CD8-positive, alpha-beta memory T cell (primary cell): ENCODE results near the gene SPINDOC. TPM values are rescaled to one million over a fixed set of nuclear protein-coding genes. Genes with fewer than 3 reads are reported as not detected.

Experiments
- CTCF ChIA-PET: fragments of 350-600 bp; sonication (Branson Sonifier 250); formaldehyde crosslinking; loops from one replicate; lab custom pipeline; 2021; ENCODE audit warnings: antibody characterized with exemption; lab: Charles Lee
- POLR2A ChIA-PET: fragments of 350-600 bp; sonication (Branson Sonifier 250); formaldehyde crosslinking; loops from one replicate; lab custom pipeline; 2021; ENCODE audit warnings: antibody characterized with exemption; lab: Charles Lee
- DNase-seq, 5 donors: peaks; one replicate each; pipeline versions ENCODE4 v3.0.0 to v3.0.0-alpha.2; 2020 to 2022; ENCODE audit warnings: mixed read lengths in 1 of 5
- H3K27ac ChIP-seq: one replicate; pipeline ENCODE4 v1.7.0; 2013; ENCODE audit warnings: low read depth, mild to moderate bottlenecking, low read length, moderate library complexity
- H3K27me3 ChIP-seq: 2 replicates; pipeline ENCODE4 v1.7.0; 2013; ENCODE audit warnings: low read length, mild to moderate bottlenecking; ENCODE audit not compliant: insufficient read depth, poor library complexity, severe bottlenecking
- H3K36me3 ChIP-seq: 2 replicates; pipeline ENCODE4 v1.7.0; 2013; ENCODE audit warnings: mild to moderate bottlenecking, low read length, moderate library complexity; ENCODE audit not compliant: insufficient read depth
- H3K4me1 ChIP-seq: 2 replicates; pipeline ENCODE4 v1.7.0; 2013; ENCODE audit warnings: mild to moderate bottlenecking, low read length, moderate library complexity; ENCODE audit not compliant: insufficient read depth
- H3K4me3 ChIP-seq: 2 replicates; pipeline ENCODE4 v1.7.0; 2013; ENCODE audit warnings: mild to moderate bottlenecking, low read length
- H3K9me3 ChIP-seq: 2 replicates; pipeline ENCODE4 v1.7.0; 2013; ENCODE audit warnings: mild to moderate bottlenecking, low read length
- H3K27ac Mint-ChIP-seq, 8 donors: one replicate each; pipeline ENCODE4 v1.8.0; 2020 to 2021; ENCODE audit warnings: mixed read lengths in 8 of 8, mild to moderate bottlenecking in 6 of 8, inconsistent platforms in 3 of 8, moderate library complexity in 3 of 8
- H3K27me3 Mint-ChIP-seq, 2 donors: one replicate each; pipeline ENCODE4 v1.8.0; 2020 to 2021; ENCODE audit warnings: mixed read lengths in 2 of 2, mild to moderate bottlenecking in 1 of 2, moderate library complexity in 1 of 2
- H3K36me3 Mint-ChIP-seq, 3 donors: one replicate each; pipeline ENCODE4 v1.8.0; 2020 to 2021; ENCODE audit warnings: mixed read lengths in 3 of 3, inconsistent platforms in 1 of 3, mild to moderate bottlenecking in 1 of 3
- H3K4me1 Mint-ChIP-seq, 3 donors: one replicate each; pipeline ENCODE4 v1.8.0; 2020 to 2021; ENCODE audit warnings: mixed read lengths in 3 of 3, inconsistent platforms in 1 of 3, mild to moderate bottlenecking in 1 of 3
- H3K4me3 Mint-ChIP-seq, 7 donors: one replicate each; pipeline ENCODE4 v1.8.0; 2020 to 2021; ENCODE audit warnings: mixed read lengths in 7 of 7, mild to moderate bottlenecking in 6 of 7, moderate library complexity in 4 of 7, inconsistent platforms in 2 of 7
- H3K9me3 Mint-ChIP-seq, 5 donors: one replicate each; pipeline ENCODE4 v1.8.0; 2020 to 2022; ENCODE audit warnings: mixed read lengths in 5 of 5, mild to moderate bottlenecking in 3 of 5, moderate library complexity in 2 of 5, inconsistent platforms in 1 of 5
- polyA plus RNA-seq: library from polyadenylated mRNA; unstranded; fragments of 300-500 nt; fragmentation: Illumina TruSeq; gene quantifications from one replicate; pipeline ENCODE4 v1.2.3, GENCODE V29; 2021
- total RNA-seq, 2 experiments: library from RNA; stranded (reverse); gene quantifications; one replicate each; pipeline ENCODE4 v1.2.3, GENCODE V29; 2021

The SPINDOC gene
- total and polyA plus RNA-seq, 3 experiments from 2014 or later = 1.4 to 41.4 (median 38.7) TPM

DNA sequence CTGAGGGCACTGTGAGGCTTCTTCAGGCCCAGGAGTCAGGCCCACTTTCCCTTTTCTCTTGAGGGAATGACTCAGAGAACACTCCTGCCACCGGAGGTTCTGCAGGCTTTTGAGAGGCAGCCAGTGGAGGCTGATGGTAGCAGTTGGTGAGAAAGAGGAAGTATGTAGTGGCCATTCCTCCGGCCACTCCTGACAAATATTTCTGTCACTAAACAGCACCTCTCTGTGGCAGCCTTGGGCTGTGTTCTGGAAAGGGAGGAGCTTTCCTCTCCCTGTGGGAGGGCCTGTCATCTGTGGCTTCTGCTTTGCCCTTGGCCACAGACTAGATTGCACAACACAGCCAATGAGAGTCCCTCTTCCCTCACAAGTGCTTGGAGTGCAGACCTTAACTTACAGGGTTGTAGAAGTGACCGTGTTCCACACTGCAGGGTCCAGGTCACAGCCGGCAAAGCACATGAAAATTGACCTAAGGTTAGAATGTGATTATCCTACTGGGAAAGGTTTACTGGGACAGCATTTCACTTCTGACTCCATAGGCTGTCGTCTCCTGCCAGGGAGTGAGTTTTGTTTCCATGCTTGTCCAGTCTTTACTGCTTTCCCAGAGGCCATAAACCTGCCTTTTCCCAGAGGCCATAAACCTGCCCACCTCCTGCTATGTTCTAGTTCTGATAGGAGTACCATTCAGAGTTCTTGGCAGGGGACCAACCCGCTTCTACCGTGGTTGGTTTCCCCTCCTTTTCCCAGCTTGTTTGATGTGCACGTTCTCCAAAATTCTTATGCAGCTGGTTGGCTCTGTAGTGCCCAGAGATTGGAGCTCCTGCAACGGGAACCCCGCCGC lies 58.9 kb downstream of the SPINDOC start:
- Histone ChIP-seq H3K9me3 (no peaks in the 10 kb centered on the region), H3K27me3 (no peaks in the 10 kb centered on the region), H3K4me1 (peaks cover 76% of the 10 kb centered on the region), H3K36me3 (no peaks in the 10 kb centered on the region), H3K27ac (peak overlapping the region; percentile 12), H3K4me3 (peak overlapping the region; percentile 34)
- H3K9me3 Mint-ChIP-seq = no peaks in the 10 kb centered on the region
- POLR2A ChIA-PET = no interaction called here
- peak overlapping the region in 7 of 8 donors; percentile 57 to 92 (median 75) for H3K27ac Mint-ChIP-seq
- peak overlapping the region in 6 of 7 donors; percentile 31 to 73 (median 56) for H3K4me3 Mint-ChIP-seq
- H3K36me3 Mint-ChIP-seq = peaks cover 0 to 40% (median 0%) of the 10 kb centered on the region in 3 donors
- H3K27me3 Mint-ChIP-seq = no peaks in the 10 kb centered on the region
- CTCF ChIA-PET = interaction anchor here (1.0 to 3.3 kb wide), 4 partner anchors 9 to 74 kb away, joined by 3 to 16 read pairs (median 4); no protein-coding TSS in a partner anchor
- H3K4me1 Mint-ChIP-seq = peaks cover 73 to 91% (median 73%) of the 10 kb centered on the region in 3 donors
- DNase-seq = peak in 2 of 5 donors; percentile 20 to 34

DNA sequence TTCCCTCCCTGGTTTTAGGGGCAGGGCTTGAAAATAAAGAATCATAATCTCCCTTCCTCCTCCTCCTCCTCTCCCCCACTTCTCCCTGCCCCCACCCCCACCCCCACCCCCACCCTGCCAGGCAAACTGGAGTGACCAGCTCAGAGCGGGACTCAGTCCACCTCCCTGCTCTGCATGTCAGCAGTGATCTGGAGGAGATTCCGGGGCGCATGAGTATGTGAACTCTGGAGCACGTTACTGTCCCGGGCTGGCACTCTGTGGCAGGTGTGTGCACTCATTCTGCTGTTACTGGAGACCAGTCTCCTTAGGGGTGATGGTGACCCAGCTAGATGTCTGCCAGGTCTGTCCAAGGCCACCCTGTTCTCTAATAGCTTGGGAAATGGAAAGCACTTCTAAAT lies 59.5 kb downstream of the SPINDOC start:
- H3K27ac Mint-ChIP-seq = peak overlapping the region in 6 of 8 donors; percentile 43 to 80 (median 66)
- Histone ChIP-seq H3K36me3 (no peaks in the 10 kb centered on the region), H3K4me3 (no peak overlapping the region), H3K27me3 (no peaks in the 10 kb centered on the region), H3K27ac (no peak overlapping the region), H3K9me3 (no peaks in the 10 kb centered on the region), H3K4me1 (peaks cover 70% of the 10 kb centered on the region)
- H3K4me1 Mint-ChIP-seq = peaks cover 67 to 88% (median 69%) of the 10 kb centered on the region in 3 donors
- POLR2A ChIA-PET = no interaction called here
- no peaks in the 10 kb centered on the region for H3K27me3 Mint-ChIP-seq
- CTCF ChIA-PET = interaction anchor here (1.3 to 3.3 kb wide), 3 partner anchors 10 to 36 kb away, joined by 3 to 16 read pairs (median 4); no protein-coding TSS in a partner anchor
- no peaks in the 10 kb centered on the region for H3K9me3 Mint-ChIP-seq
- peak overlapping the region in 3 of 7 donors; percentile 52 to 58 (median 53) for H3K4me3 Mint-ChIP-seq
- DNase-seq = no peak
- H3K36me3 Mint-ChIP-seq = peaks cover 0 to 38% (median 0%) of the 10 kb centered on the region in 3 donors

DNA sequence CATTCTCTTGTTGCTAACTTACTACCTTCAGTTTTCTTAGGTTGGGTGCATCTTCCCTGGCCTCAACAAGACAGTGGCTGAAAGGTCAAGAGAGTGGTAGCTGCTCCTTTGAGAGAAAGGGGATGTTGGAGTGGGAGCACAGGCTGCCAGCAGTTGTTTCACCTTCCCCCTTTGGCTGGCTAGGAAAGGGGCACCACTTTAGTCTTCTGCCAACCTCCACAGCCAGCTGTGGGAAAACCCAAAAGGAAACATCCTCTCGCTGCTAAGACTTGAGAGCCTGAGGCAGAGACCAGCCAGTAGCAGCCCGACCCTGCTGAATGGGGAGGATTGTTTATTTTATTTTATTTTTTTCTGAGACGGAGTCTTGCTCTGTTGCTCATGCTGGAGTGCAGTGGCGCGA lies 60.1 kb downstream of the SPINDOC start:
- Mint-ChIP-seq H3K9me3 (no peaks in the 10 kb centered on the region), H3K27me3 (peaks cover 0 to 1% of the 10 kb centered on the region in 2 donors), H3K27ac (peak overlapping the region in 6 of 8 donors; percentile 29 to 74 (median 50)), H3K4me3 (peak overlapping the region in 1 of 7 donors; percentile 52), H3K4me1 (peaks cover 67 to 87% (median 69%) of the 10 kb centered on the region in 3 donors), H3K36me3 (peaks cover 0 to 41% (median 0%) of the 10 kb centered on the region in 3 donors)
- Histone ChIP-seq H3K36me3 (no peaks in the 10 kb centered on the region), H3K4me1 (peaks cover 65% of the 10 kb centered on the region), H3K27ac (no peak overlapping the region), H3K27me3 (no peaks in the 10 kb centered on the region), H3K4me3 (no peak overlapping the region), H3K9me3 (no peaks in the 10 kb centered on the region)
- ChIA-PET POLR2A (no interaction called here), CTCF (interaction anchor here (1.3 to 3.3 kb wide), 3 partner anchors 10 to 36 kb away, joined by 3 to 16 read pairs (median 4); no protein-coding TSS in a partner anchor)
- DNase-seq = no peak

DNA sequence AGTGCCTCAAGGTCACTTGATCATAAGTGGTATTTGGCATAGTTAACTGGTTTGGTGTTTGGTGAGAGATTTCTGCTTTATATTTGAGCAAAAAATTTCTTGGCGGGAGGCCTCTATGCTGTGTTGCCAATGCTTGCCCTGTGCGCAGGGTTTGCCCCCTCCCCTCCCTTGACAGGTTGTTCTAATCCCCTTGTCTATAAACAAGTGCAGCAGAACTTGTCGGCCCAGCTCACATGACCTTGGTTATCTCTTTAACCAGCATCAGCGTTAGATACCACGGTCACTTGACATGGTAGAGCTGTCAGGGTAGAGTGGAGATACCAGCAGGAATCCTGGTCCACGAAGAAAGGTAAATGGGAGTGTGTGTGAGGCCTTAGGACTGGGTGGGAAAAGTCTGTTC lies 61.3 kb downstream of the SPINDOC start:
- H3K27me3 ChIP-seq = no peaks in the 10 kb centered on the region
- peaks cover 58 to 86% (median 69%) of the 10 kb centered on the region in 3 donors for H3K4me1 Mint-ChIP-seq
- peak overlapping the region in 1 of 7 donors; percentile 15 for H3K4me3 Mint-ChIP-seq
- H3K9me3 Mint-ChIP-seq = no peaks in the 10 kb centered on the region
- H3K9me3 ChIP-seq = no peaks in the 10 kb centered on the region
- ChIA-PET POLR2A (interaction anchor here (0.6 kb wide), 1 partner anchor 34 kb away, joined by 3 read pairs; no protein-coding TSS in a partner anchor), CTCF (interaction anchor here (1.2 to 3.3 kb wide), 4 partner anchors 13 to 71 kb away, joined by 3 to 16 read pairs (median 6); no protein-coding TSS in a partner anchor)
- H3K36me3 Mint-ChIP-seq = peaks cover 0 to 42% (median 2%) of the 10 kb centered on the region in 3 donors
- peaks cover 0 to 1% of the 10 kb centered on the region in 2 donors for H3K27me3 Mint-ChIP-seq
- H3K4me1 ChIP-seq = peaks cover 57% of the 10 kb centered on the region
- no peak overlapping the region for H3K4me3 ChIP-seq
- no peak for DNase-seq
- H3K27ac Mint-ChIP-seq = peak overlapping the region in 6 of 8 donors; percentile 35 to 93 (median 73)
- no peaks in the 10 kb centered on the region for H3K36me3 ChIP-seq
- H3K27ac ChIP-seq = no peak overlapping the region

DNA sequence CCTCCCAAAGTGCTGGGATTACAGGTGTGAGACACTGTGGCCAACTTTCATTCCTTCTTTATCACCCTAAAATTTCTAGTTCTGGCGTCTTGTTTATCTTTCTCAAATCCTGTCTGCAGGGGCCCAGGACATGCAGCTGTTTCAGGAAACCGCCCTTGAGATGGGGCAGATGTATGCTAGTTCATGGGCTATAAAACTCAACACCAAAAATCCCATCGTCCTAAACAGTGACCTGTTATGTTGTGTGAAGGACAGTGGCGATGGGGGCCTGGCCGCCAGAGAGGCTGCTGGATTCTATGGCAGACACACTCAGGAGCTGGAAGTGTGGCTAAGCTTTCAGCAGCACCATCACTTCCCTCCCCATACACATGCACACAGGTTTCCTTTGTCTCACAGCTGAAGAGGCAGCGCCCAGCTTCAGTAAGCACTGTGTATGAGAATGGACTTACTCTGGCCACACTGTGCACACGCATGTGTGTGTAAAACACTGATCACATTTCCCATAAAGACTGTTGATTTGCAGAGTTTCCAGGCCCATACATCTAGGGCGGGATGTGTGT lies 62.3 kb downstream of the SPINDOC start:
- Mint-ChIP-seq H3K4me3 (no peak overlapping the region), H3K4me1 (peaks cover 56 to 86% (median 69%) of the 10 kb centered on the region in 3 donors), H3K27ac (peak overlapping the region in 4 of 8 donors; percentile 20 to 54 (median 32)), H3K36me3 (peaks cover 0 to 41% (median 2%) of the 10 kb centered on the region in 3 donors), H3K27me3 (peaks cover 0 to 1% of the 10 kb centered on the region in 2 donors), H3K9me3 (no peaks in the 10 kb centered on the region)
- H3K4me3 ChIP-seq = no peak overlapping the region
- no peaks in the 10 kb centered on the region for H3K9me3 ChIP-seq
- peaks cover 57% of the 10 kb centered on the region for H3K4me1 ChIP-seq
- no peaks in the 10 kb centered on the region for H3K27me3 ChIP-seq
- H3K36me3 ChIP-seq = no peaks in the 10 kb centered on the region
- ChIA-PET POLR2A (no interaction called here), CTCF (interaction anchor here (0.6 to 3.3 kb wide), 5 partner anchors 12 to 88 kb away, joined by 3 to 16 read pairs (median 5); no protein-coding TSS in a partner anchor)
- no peak overlapping the region for H3K27ac ChIP-seq
- DNase-seq = no peak

DNA sequence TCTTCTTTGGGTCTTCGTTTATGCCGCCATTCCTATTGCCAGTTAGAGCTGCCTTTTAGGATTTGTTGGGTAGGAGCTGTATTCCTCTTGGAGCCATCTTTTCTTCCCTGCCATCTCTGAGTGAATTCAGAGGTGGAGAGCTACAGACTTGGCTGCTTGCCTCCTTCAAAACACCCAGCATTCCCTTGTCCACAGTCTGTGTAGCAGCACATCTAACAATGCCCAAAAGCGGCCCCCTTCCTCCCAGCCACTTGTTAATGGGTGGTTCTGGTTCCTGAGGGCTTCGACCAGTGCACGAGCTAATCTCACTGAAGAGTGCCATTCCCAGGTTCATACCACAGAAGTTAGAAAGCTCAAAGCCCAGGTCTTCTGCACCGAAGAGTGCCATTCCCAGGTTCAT lies 63.4 kb downstream of the SPINDOC start:
- Histone ChIP-seq H3K27me3 (no peaks in the 10 kb centered on the region), H3K4me3 (no peak overlapping the region), H3K36me3 (no peaks in the 10 kb centered on the region), H3K4me1 (peaks cover 59% of the 10 kb centered on the region), H3K9me3 (no peaks in the 10 kb centered on the region), H3K27ac (no peak overlapping the region)
- Mint-ChIP-seq H3K27me3 (peaks cover 0 to 1% of the 10 kb centered on the region in 2 donors), H3K9me3 (no peaks in the 10 kb centered on the region), H3K4me3 (no peak overlapping the region), H3K4me1 (peaks cover 59 to 86% (median 72%) of the 10 kb centered on the region in 3 donors), H3K27ac (peak overlapping the region in 1 of 8 donors; percentile 17), H3K36me3 (peaks cover 0 to 43% (median 2%) of the 10 kb centered on the region in 3 donors)
- CTCF ChIA-PET = interaction anchor here (1.3 to 2.2 kb wide), 2 partner anchors 10 to 11 kb away, joined by 3 to 5 read pairs; no protein-coding TSS in a partner anchor
- POLR2A ChIA-PET = interaction anchor here (0.7 kb wide), 1 partner anchor 76 kb away, joined by 11 read pairs; no protein-coding TSS in a partner anchor
- DNase-seq = no peak
